Activated CD4-positive, alpha-beta T cell treated with anti-CD3 and anti-CD28 coated beads, Interleukin-2, amount 10 ng/mL, durations not matched to agents 7 days and 5 days (primary cell): ENCODE data around the gene GLRX5. TPM values are rescaled to one million over a fixed set of nuclear protein-coding genes. Genes with fewer than 3 reads are reported as not detected.
"Not testable (repeated sequence)": the region's sequence is repeated elsewhere in the genome, so short reads cannot be mapped to it uniquely, and the experiment has no call there.

Experiments used
- CTCF ChIA-PET: fragments of 350-600 bp; sonication (Branson Sonifier 250); formaldehyde crosslinking; loops from one replicate; lab custom pipeline; 2021; ENCODE audit warnings: antibody characterized with exemption; lab: Charles Lee
- POLR2A ChIA-PET: fragments of 350-600 bp; sonication (Branson Sonifier 250); formaldehyde crosslinking; loops from one replicate; lab custom pipeline; 2021; ENCODE audit warnings: antibody characterized with exemption; lab: Charles Lee
- DNase-seq: peaks from one replicate; pipeline ENCODE4 v3.0.0-alpha.2; 2020
- H3K27ac Mint-ChIP-seq: one replicate; pipeline ENCODE4 v1.8.0; 2021; ENCODE audit warnings: mild to moderate bottlenecking, moderate library complexity, mixed read lengths
- H3K27me3 Mint-ChIP-seq: one replicate; pipeline ENCODE4 v1.8.0; 2021; ENCODE audit warnings: mixed read lengths
- H3K36me3 Mint-ChIP-seq: one replicate; pipeline ENCODE4 v1.8.0; 2021; ENCODE audit warnings: low read depth, mixed read lengths
- H3K4me1 Mint-ChIP-seq: one replicate; pipeline ENCODE4 v1.8.0; 2021; ENCODE audit warnings: mixed read lengths
- H3K4me3 Mint-ChIP-seq: one replicate; pipeline ENCODE4 v1.8.0; 2021; ENCODE audit warnings: mild to moderate bottlenecking, moderate library complexity, mixed read lengths
- H3K9me3 Mint-ChIP-seq: one replicate; pipeline ENCODE4 v1.8.0; 2021; ENCODE audit warnings: mixed read lengths
- total RNA-seq, 2 experiments: library from RNA; stranded (reverse); gene quantifications; one replicate each; pipeline ENCODE4 v1.2.3, GENCODE V29; 2021

GLRX5 gene
- total RNA-seq, 2 experiments from 2014 or later: 36.6 to 51.2 TPM

- ChIA-PET POLR2A (no interaction called here), CTCF (interaction anchor here (0.9 kb wide), 1 partner anchor 105 kb away, joined by 3 read pairs; no protein-coding TSS in a partner anchor)
- no peak for DNase-seq
- H3K9me3 Mint-ChIP-seq: no peaks in the 10 kb centered on the region
- H3K36me3 Mint-ChIP-seq: no peaks in the 10 kb centered on the region
- H3K27me3 Mint-ChIP-seq: peaks cover 6% of the 10 kb centered on the region
- H3K27ac Mint-ChIP-seq: no peak overlapping the region
- H3K4me1 Mint-ChIP-seq: peaks cover 2% of the 10 kb centered on the region
- no peak overlapping the region for H3K4me3 Mint-ChIP-seq
These were observed 23.0 kb downstream of the GLRX5 start for GRCh38 chr14:95557832-95558231.

DNA sequence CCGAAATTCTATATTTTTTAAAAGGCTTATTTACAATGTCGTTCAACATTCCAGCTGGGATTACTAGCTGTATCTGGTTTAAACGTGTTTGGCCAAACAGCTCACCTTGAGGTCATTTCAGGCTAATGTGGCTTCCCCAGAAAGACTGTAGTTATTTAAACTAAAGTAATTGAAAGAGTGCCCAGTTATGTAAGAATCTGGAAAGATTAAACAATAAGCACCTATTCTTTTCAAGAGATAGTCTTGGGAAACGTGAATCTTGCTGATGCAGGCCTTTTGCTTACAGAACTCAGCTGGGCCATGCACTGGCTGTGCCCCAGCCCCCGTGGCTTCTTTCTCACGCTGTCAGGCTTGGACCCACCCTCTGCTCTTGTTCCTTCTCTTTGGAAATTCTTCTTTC is 24.4 kb downstream of the GLRX5 start:
- POLR2A ChIA-PET: no interaction called here
- no peak for DNase-seq
- Mint-ChIP-seq H3K36me3 (no peaks in the 10 kb centered on the region), H3K4me3 (no peak overlapping the region), H3K27ac (no peak overlapping the region), H3K27me3 (peaks cover 6% of the 10 kb centered on the region), H3K4me1 (peaks cover 2% of the 10 kb centered on the region), H3K9me3 (no peaks in the 10 kb centered on the region)
- CTCF ChIA-PET: interaction anchor here (0.7 kb wide), 2 partner anchors 35 to 215 kb away, joined by 3 read pairs; no protein-coding TSS in a partner anchor

DNA sequence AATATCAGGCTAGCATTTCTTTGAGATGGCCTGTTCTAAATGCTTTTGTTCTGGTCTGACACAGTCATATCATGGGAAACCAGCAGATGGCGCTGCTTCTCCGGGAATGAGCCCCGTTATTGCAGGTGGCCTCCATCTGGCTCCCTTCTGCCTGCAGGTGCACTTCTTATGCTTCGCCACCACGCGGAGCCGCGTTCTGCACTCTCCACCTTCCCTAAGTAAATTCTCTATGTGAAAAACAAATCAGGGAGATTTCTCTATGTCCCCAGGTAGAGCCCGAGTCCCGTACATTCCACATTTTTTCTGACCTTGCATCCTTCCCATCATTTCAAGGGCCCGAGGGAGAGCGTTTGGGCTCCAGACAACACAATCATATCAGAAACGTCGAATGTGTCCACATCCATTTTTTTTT is 26.2 kb downstream of the GLRX5 start:
- Mint-ChIP-seq H3K4me1 (peaks cover 2% of the 10 kb centered on the region), H3K27ac (no peak overlapping the region)
- POLR2A ChIA-PET: no interaction called here

GRCh38 chr14:95562892-95563685 is 28.2 kb downstream of the GLRX5 start:
- ChIA-PET POLR2A (no interaction called here), CTCF (no interaction called here)
- Mint-ChIP-seq H3K36me3 (no peaks in the 10 kb centered on the region), H3K27ac (no peak overlapping the region), H3K9me3 (no peaks in the 10 kb centered on the region), H3K27me3 (peaks cover 8% of the 10 kb centered on the region), H3K4me1 (peaks cover 2% of the 10 kb centered on the region), H3K4me3 (no peak overlapping the region)
- DNase-seq: no peak

More for the DNA sequence above, 26.2 kb downstream of the GLRX5 start:
- DNase-seq: peak; percentile 92
- Mint-ChIP-seq H3K36me3 (no peaks in the 10 kb centered on the region), H3K27me3 (peaks cover 6% of the 10 kb centered on the region), H3K9me3 (no peaks in the 10 kb centered on the region), H3K4me3 (no peak overlapping the region)
- CTCF ChIA-PET: interaction anchor here (0.7 kb wide), 1 partner anchor 425 kb away, joined by 3 read pairs; no protein-coding TSS in a partner anchor

DNA sequence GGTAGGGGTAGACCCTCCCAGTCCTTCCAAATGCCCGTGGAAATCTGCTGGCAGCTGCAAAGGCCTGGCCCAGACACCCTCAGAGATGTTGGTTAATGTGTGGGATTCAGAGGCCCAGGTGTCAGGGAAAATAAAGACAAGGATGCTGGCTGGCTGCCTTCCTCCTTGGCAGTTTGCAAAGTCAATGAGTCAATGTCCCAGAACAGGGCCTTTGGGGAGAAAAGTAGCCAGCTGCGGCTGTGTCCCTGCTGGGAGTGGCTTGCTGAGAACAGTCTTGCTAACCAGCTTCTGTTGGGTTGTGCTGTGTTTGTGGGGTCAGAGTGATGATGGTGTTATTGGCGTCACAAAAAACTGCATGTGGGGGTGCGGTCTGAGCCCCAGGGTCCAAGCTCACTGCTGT is 29.2 kb downstream of the GLRX5 start:
- no peaks in the 10 kb centered on the region for H3K36me3 Mint-ChIP-seq
- peaks cover 8% of the 10 kb centered on the region for H3K27me3 Mint-ChIP-seq
- no peaks in the 10 kb centered on the region for H3K9me3 Mint-ChIP-seq
- ChIA-PET CTCF (interaction anchor here (1.3 kb wide), 1 partner anchor 18 kb away, joined by 3 read pairs; no protein-coding TSS in a partner anchor), POLR2A (no interaction called here)
- no peak overlapping the region for H3K27ac Mint-ChIP-seq
- peaks cover 2% of the 10 kb centered on the region for H3K4me1 Mint-ChIP-seq
- H3K4me3 Mint-ChIP-seq: no peak overlapping the region
- no peak for DNase-seq

GRCh38 chr14:95569440-95569839 is 34.6 kb downstream of the GLRX5 start:
- Mint-ChIP-seq H3K27ac (no peak overlapping the region), H3K4me3 (no peak overlapping the region), H3K4me1 (no peaks in the 10 kb centered on the region), H3K27me3 (peaks cover 1% of the 10 kb centered on the region), H3K9me3 (no peaks in the 10 kb centered on the region), H3K36me3 (no peaks in the 10 kb centered on the region)
- POLR2A ChIA-PET: no interaction called here
- DNase-seq: no peak
- CTCF ChIA-PET: no interaction called here

GRCh38 chr14:95573313-95573712 is 38.5 kb downstream of the GLRX5 start:
- no peak for DNase-seq
- ChIA-PET CTCF (no interaction called here), POLR2A (no interaction called here)
- Mint-ChIP-seq H3K27me3 (no peaks in the 10 kb centered on the region), H3K4me3 (no peak overlapping the region), H3K4me1 (no peaks in the 10 kb centered on the region), H3K9me3 (no peaks in the 10 kb centered on the region), H3K36me3 (no peaks in the 10 kb centered on the region), H3K27ac (no peak overlapping the region)

- no peaks in the 10 kb centered on the region for H3K9me3 Mint-ChIP-seq
- CTCF ChIA-PET: interaction anchor here (0.8 to 1.0 kb wide), 2 partner anchors 10 to 20 kb away, joined by 3 read pairs; no protein-coding TSS in a partner anchor
These were observed 41.1 kb downstream of the GLRX5 start for GRCh38 chr14:95575840-95576473.

DNA sequence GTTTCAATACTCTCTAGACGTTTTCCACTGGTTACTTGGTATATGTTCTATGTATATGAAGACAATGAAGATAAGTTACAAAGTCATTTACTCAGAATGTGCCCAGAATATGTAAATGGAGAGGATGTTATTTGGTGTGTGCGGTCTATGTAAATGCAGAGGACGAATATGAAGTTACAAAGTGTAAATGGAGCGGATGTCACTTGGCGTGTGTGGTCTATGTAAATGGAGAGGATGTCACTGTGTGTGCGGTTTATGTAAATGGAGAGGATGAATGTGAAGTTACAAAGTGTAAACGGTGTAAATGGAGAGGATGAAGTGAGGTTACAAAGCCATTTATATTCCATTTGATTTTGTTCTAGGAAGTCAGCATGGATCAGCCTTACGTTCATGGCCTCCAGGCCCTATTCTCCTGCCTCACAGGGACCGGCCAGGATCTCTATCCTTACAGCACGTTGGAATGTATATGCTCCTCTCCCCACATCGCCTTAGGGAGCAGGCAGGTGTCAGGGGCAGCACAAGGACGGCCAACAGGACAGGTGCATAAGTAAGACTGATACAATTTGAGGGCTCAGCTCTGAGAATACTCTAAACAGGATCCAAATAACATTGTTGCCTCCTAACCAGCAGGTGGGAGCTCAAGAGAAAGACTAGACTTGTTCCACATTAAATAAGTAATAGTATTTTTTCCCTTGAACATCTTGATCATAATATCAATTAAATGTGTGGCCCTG is 42.4 kb downstream of the GLRX5 start:
- Mint-ChIP-seq H3K9me3 (no peaks in the 10 kb centered on the region), H3K4me1 (no peaks in the 10 kb centered on the region), H3K27ac (no peak overlapping the region), H3K4me3 (no peak overlapping the region), H3K36me3 (no peaks in the 10 kb centered on the region), H3K27me3 (peaks cover 2% of the 10 kb centered on the region)
- POLR2A ChIA-PET: no interaction called here
- CTCF ChIA-PET: no interaction called here
- DNase-seq: no peak

More at GRCh38 chr14:95575840-95576473, 41.1 kb downstream of the GLRX5 start:
- Mint-ChIP-seq H3K4me1 (no peaks in the 10 kb centered on the region), H3K36me3 (no peaks in the 10 kb centered on the region), H3K27ac (no peak overlapping the region), H3K27me3 (peaks cover 2% of the 10 kb centered on the region), H3K4me3 (no peak overlapping the region)
- no peak for DNase-seq
- POLR2A ChIA-PET: no interaction called here

- no peaks in the 10 kb centered on the region for H3K36me3 Mint-ChIP-seq
- ChIA-PET CTCF (no interaction called here), POLR2A (no interaction called here)
- peaks cover under 1% of the 10 kb centered on the region for H3K9me3 Mint-ChIP-seq
- H3K4me1 Mint-ChIP-seq: no peaks in the 10 kb centered on the region
- H3K4me3 Mint-ChIP-seq: no peak overlapping the region
- H3K27ac Mint-ChIP-seq: no peak overlapping the region
- peaks cover 2% of the 10 kb centered on the region for H3K27me3 Mint-ChIP-seq
- no peak for DNase-seq
These were observed 43.0 kb downstream of the GLRX5 start for GRCh38 chr14:95577870-95578269.

DNA sequence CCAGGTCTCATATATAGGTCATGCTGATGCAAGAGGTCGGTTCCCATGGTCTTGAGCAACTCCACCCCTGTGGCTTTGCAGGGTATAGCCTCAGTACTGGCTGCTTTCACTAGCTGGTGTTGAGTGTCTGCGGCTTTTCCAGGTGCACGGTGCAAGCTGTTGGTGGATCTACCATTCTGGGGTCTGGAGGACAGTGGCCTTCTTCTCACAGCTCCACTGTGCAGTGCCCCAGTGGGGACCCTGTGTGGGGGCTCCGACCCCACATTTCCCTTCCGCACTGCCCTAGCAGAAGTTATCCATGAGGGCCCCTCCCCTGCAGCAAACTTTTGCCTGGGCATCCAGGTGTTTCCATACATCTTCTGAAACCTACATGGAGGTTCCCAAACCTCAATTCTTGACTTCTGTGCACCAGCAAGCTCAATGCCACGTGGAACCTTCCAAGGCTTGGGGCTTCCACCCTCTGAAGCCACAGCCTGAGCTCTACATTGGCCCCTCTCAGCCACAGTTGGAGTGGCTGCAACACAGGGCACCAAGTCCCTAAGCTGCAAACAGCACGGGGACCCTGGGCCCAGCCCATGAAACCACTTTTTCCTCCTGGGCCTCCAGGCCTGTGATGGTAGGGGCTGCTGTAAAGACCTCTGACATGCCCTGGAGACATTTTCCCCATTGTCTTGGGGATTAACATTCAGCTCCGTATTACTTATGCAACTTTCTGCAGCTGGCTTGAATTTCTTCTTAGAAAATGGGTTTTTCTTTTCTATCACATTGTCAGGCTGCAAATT is 49.2 kb downstream of the GLRX5 start:
- H3K36me3 Mint-ChIP-seq, CTCF ChIA-PET, POLR2A ChIA-PET, DNase-seq, H3K27ac Mint-ChIP-seq, H3K9me3 Mint-ChIP-seq, H3K4me1 Mint-ChIP-seq, H3K4me3 Mint-ChIP-seq, H3K27me3 Mint-ChIP-seq: not testable (repeated sequence)

DNA sequence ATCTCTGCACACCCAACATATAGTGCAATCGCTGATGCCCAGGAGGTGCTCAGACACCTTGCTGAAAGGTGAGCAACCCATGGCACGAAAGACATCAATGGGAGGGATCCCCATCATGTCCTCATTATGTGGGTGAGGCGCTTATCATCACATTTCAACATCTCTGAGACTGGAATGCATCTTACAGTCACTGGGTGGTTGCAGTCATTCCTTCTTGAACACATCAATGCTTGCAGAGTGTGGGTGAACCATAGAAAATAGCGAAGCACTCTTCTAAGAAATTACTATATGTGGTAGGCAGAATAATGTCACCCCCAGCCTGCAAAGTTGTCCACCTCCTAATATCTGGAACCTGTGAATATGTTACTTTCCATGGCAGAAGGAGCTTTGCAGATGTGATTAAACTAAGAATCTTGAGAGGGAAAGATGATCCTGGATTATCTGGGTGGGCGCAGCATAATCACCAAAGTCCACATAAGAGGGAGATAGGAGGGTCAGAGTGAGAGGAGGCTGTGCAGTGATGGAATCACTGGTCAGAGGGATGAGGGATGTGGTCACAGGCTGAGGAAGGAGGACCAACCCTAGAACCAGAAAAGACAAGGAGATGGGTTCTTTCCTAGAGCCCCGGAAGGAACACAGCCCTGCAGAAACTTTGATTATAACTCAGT is 51.2 kb downstream of the GLRX5 start:
- Mint-ChIP-seq H3K9me3 (peaks cover 4% of the 10 kb centered on the region), H3K4me3 (no peak overlapping the region), H3K27ac (no peak overlapping the region), H3K36me3 (no peaks in the 10 kb centered on the region), H3K4me1 (no peaks in the 10 kb centered on the region), H3K27me3 (no peaks in the 10 kb centered on the region)
- no peak for DNase-seq
- CTCF ChIA-PET: no interaction called here
- POLR2A ChIA-PET: no interaction called here
